GM10248 (cell line): ENCODE data around the gene ABHD12.

Experiments
- CTCF ChIA-PET: fragments of 300-600 bp; sonication (Branson Sonifier 250); formaldehyde crosslinking; extraction: SDS; loops from one replicate; lab custom pipeline; 2021; ENCODE audit warnings: antibody characterized with exemption; lab: Yijun Ruan, JAX
- POLR2A ChIA-PET: fragments of 350-650 bp; sonication (Branson Sonifier 250); formaldehyde crosslinking; extraction: SDS; loops from one replicate; lab custom pipeline; 2020; ENCODE audit warnings: antibody characterized with exemption; lab: Yijun Ruan, JAX
- DNase-seq: peaks from one replicate; pipeline ENCODE4 v3.0.0; 2012; ENCODE audit errors: extremely low spot score
- CTCF ChIP-seq: IDR thresholded peaks from 2 replicates; pipeline ENCODE4 v1.5.1; 2012; ENCODE audit warnings: mild to moderate bottlenecking, low read depth; ENCODE audit errors: extremely low read depth, missing control alignments, control extremely low read depth

Gene ABHD12

GRCh38 chr20:25398376-25399036 lies 7.9 kb upstream of the ABHD12 start:
- POLR2A ChIA-PET: interaction anchor here (0.5 kb wide), 1 partner anchor 28 kb away, joined by 3 read pairs; no protein-coding TSS in a partner anchor
- CTCF ChIA-PET: interaction anchor here (0.7 to 5.6 kb wide), 49 partner anchors 8 to 409 kb away, joined by 3 to 51 read pairs (median 4); partner anchors contain the start of genes ABHD12, APMAP, ENTPD6 and GINS1
- no peak for TF ChIP-seq CTCF
- DNase-seq: no peak

- ChIA-PET CTCF (interaction anchor here (1.1 to 5.6 kb wide), 16 partner anchors 10 to 404 kb away, joined by 3 to 51 read pairs (median 10); partner anchors contain the start of genes GINS1 and PYGB), POLR2A (interaction anchor here (0.5 to 0.6 kb wide), 2 partner anchors 27 to 345 kb away, joined by 3 to 4 read pairs; no protein-coding TSS in a partner anchor)
- no peak for DNase-seq
- TF ChIP-seq CTCF: no peak
Measured at GRCh38 chr20:25397821-25398220, 7.2 kb upstream of the ABHD12 start.

GRCh38 chr20:25397096-25397495 lies 6.5 kb upstream of the ABHD12 start:
- TF ChIP-seq CTCF: no peak
- DNase-seq: no peak
- CTCF ChIA-PET: interaction anchor here (1.0 to 5.6 kb wide), 10 partner anchors 11 to 403 kb away, joined by 3 to 51 read pairs (median 18); partner anchors contain the start of genes GINS1 and PYGB
- POLR2A ChIA-PET: no interaction called here

- TF ChIP-seq CTCF: no peak
- DNase-seq: no peak
- ChIA-PET CTCF (interaction anchor here (1.3 kb wide), 2 partner anchors 12 to 100 kb away, joined by 3 to 4 read pairs; partner anchors contain the start of gene GINS1), POLR2A (no interaction called here)
Measured at GRCh38 chr20:25394996-25395395, 4.4 kb upstream of the ABHD12 start.

- DNase-seq: no peak
- ChIA-PET CTCF (interaction anchor here (1.3 kb wide), 1 partner anchor 99 kb away, joined by 5 read pairs; no protein-coding TSS in a partner anchor), POLR2A (no interaction called here)
- no peak for TF ChIP-seq CTCF
Measured at GRCh38 chr20:25394276-25394675, 3.6 kb upstream of the ABHD12 start.

GRCh38 chr20:25389858-25390537 lies 637 bp downstream of the ABHD12 start:
- DNase-seq: peak; percentile 63
- TF ChIP-seq CTCF: no peak
- ChIA-PET CTCF (no interaction called here), POLR2A (no interaction called here)
